Measurements from ENCODE around the gene DNAH7. TPM values are rescaled to one million over a fixed set of nuclear protein-coding genes. Genes with fewer than 3 reads are reported as not detected.
A peak's percentile ranks its signal among the peaks of the same experiment; 100 is the strongest.

DNAH7 gene
- total RNA-seq, 1 donor from 2014 or later = 1.2 TPM

GRCh38 chr2:195863121-195863520 is 205.5 kb downstream of the DNAH7 start:
- no peaks in the 10 kb centered on the region for H3K4me1 ChIP-seq (ENCODE audit: insufficient read depth, low read length)
- no peaks in the 10 kb centered on the region for H3K4me1 Mint-ChIP-seq (ENCODE audit: low read depth, unreplicated experiment)
- no peak overlapping the region for H3K27ac Mint-ChIP-seq (ENCODE audit: unreplicated experiment)
- no peaks in the 10 kb centered on the region for H3K36me3 ChIP-seq (ENCODE audit: insufficient read depth, low read length)
- H3K4me2 ChIP-seq (ENCODE audit: low read length) = no peak overlapping the region
- DNase-seq (ENCODE audit: low read depth) (no peak), FAIRE-seq (no peak)
- no peak overlapping the region for H3K4me3 Mint-ChIP-seq (ENCODE audit: unreplicated experiment)
- no peak overlapping the region for H3K27ac ChIP-seq (ENCODE audit: low read depth, low read length)
- no peaks in the 10 kb centered on the region for H3K36me3 Mint-ChIP-seq (ENCODE audit: low read depth, unreplicated experiment)
- H3K27me3 ChIP-seq (ENCODE audit: insufficient read depth, low read length) = no peaks in the 10 kb centered on the region
- no peaks in the 10 kb centered on the region for H4K20me1 ChIP-seq (ENCODE audit: insufficient read depth, low read length)
- no peak overlapping the region for H3K4me3 ChIP-seq (ENCODE audit: insufficient read depth, low read depth, low read length)
- no peaks in the 10 kb centered on the region for H3K79me2 ChIP-seq (ENCODE audit: insufficient read depth, low read length)
- no peak overlapping the region for H2AFZ ChIP-seq (ENCODE audit: low read depth, low read length)
- no peaks in the 10 kb centered on the region for H3K9me3 ChIP-seq (ENCODE audit: insufficient read depth, low read depth, low read length)
- no peaks in the 10 kb centered on the region for H3K27me3 Mint-ChIP-seq (ENCODE audit: low read depth, unreplicated experiment)
- no peaks in the 10 kb centered on the region for H3K9me3 Mint-ChIP-seq (ENCODE audit: unreplicated experiment)
- no peak for TF ChIP-seq CTCF (IDR thresholded peaks at IDR 0.05; ENCODE audit: insufficient read depth, low read depth, low read length)
- TF ChIP-seq EZH2 (IDR thresholded peaks at IDR 0.05; ENCODE audit: insufficient read depth, low read length) = no peak
- no peak overlapping the region for H3K9ac ChIP-seq (ENCODE audit: low read length)

GRCh38 chr2:195861821-195862220 is 206.8 kb downstream of the DNAH7 start:
- TF ChIP-seq EZH2 (IDR thresholded peaks at IDR 0.05; ENCODE audit: insufficient read depth, low read length) (no peak), CTCF (IDR thresholded peaks at IDR 0.05; ENCODE audit: insufficient read depth, low read depth, low read length) (no peak)
- H3K4me1 Mint-ChIP-seq (ENCODE audit: low read depth, unreplicated experiment) = no peaks in the 10 kb centered on the region
- H3K36me3 Mint-ChIP-seq (ENCODE audit: low read depth, unreplicated experiment) = no peaks in the 10 kb centered on the region
- no peaks in the 10 kb centered on the region for H3K9me3 Mint-ChIP-seq (ENCODE audit: unreplicated experiment)
- no peaks in the 10 kb centered on the region for H3K27me3 Mint-ChIP-seq (ENCODE audit: low read depth, unreplicated experiment)
- DNase-seq (ENCODE audit: low read depth) (peak; percentile 25), FAIRE-seq (no peak)
- no peaks in the 10 kb centered on the region for H3K4me1 ChIP-seq (ENCODE audit: insufficient read depth, low read length)
- no peaks in the 10 kb centered on the region for H3K79me2 ChIP-seq (ENCODE audit: insufficient read depth, low read length)
- H3K27me3 ChIP-seq (ENCODE audit: insufficient read depth, low read length) = no peaks in the 10 kb centered on the region
- no peaks in the 10 kb centered on the region for H4K20me1 ChIP-seq (ENCODE audit: insufficient read depth, low read length)
- no peak overlapping the region for H3K4me3 Mint-ChIP-seq (ENCODE audit: unreplicated experiment)
- no peak overlapping the region for H3K4me3 ChIP-seq (ENCODE audit: insufficient read depth, low read depth, low read length)
- H3K9ac ChIP-seq (ENCODE audit: low read length) = no peak overlapping the region
- H3K9me3 ChIP-seq (ENCODE audit: insufficient read depth, low read depth, low read length) = no peaks in the 10 kb centered on the region
- no peaks in the 10 kb centered on the region for H3K36me3 ChIP-seq (ENCODE audit: insufficient read depth, low read length)
- H3K4me2 ChIP-seq (ENCODE audit: low read length) = no peak overlapping the region
- H2AFZ ChIP-seq (ENCODE audit: low read depth, low read length) = no peak overlapping the region
- H3K27ac Mint-ChIP-seq (ENCODE audit: unreplicated experiment) = no peak overlapping the region
- no peak overlapping the region for H3K27ac ChIP-seq (ENCODE audit: low read depth, low read length)

GRCh38 chr2:195859513-195859912 is 209.1 kb downstream of the DNAH7 start:
- Mint-ChIP-seq H3K4me3 (ENCODE audit: unreplicated experiment) (no peak overlapping the region), H3K9me3 (ENCODE audit: unreplicated experiment) (no peaks in the 10 kb centered on the region), H3K36me3 (ENCODE audit: low read depth, unreplicated experiment) (no peaks in the 10 kb centered on the region), H3K27me3 (ENCODE audit: low read depth, unreplicated experiment) (no peaks in the 10 kb centered on the region), H3K4me1 (ENCODE audit: low read depth, unreplicated experiment) (no peaks in the 10 kb centered on the region), H3K27ac (ENCODE audit: unreplicated experiment) (no peak overlapping the region)
- Histone ChIP-seq H3K4me1 (ENCODE audit: insufficient read depth, low read length) (no peaks in the 10 kb centered on the region), H3K79me2 (ENCODE audit: insufficient read depth, low read length) (no peaks in the 10 kb centered on the region), H3K9me3 (ENCODE audit: insufficient read depth, low read depth, low read length) (no peaks in the 10 kb centered on the region), H3K36me3 (ENCODE audit: insufficient read depth, low read length) (no peaks in the 10 kb centered on the region), H3K27ac (ENCODE audit: low read depth, low read length) (no peak overlapping the region), H3K4me3 (ENCODE audit: insufficient read depth, low read depth, low read length) (no peak overlapping the region), H4K20me1 (ENCODE audit: insufficient read depth, low read length) (no peaks in the 10 kb centered on the region), H3K4me2 (ENCODE audit: low read length) (no peak overlapping the region), H3K9ac (ENCODE audit: low read length) (no peak overlapping the region), H3K27me3 (ENCODE audit: insufficient read depth, low read length) (no peaks in the 10 kb centered on the region), H2AFZ (ENCODE audit: low read depth, low read length) (no peak overlapping the region)
- DNase-seq (ENCODE audit: low read depth) (no peak), FAIRE-seq (no peak)
- TF ChIP-seq EZH2 (IDR thresholded peaks at IDR 0.05; ENCODE audit: insufficient read depth, low read length) = no peak
- no peak for TF ChIP-seq CTCF (IDR thresholded peaks at IDR 0.05; ENCODE audit: insufficient read depth, low read depth, low read length)
